Measurements from ENCODE around the gene NUDT13. TPM values are rescaled to one million over a fixed set of nuclear protein-coding genes. Genes with fewer than 3 reads are reported as not detected.
A peak's percentile ranks its signal among the peaks of the same experiment; 100 is the strongest.

Gene NUDT13
- 1 to 10 TPM; 1.0 to 5.1 (median 3.1) TPM for total RNA-seq
- polyA plus RNA-seq: 1 to 10 TPM; 2.3 to 6.1 (median 2.7) TPM
- long read RNA-seq, donor 1: 0 reads
- long read RNA-seq, donor 2: 0 reads
- long read RNA-seq, donor 3, partial matches to known transcripts: 0 of 3 reads
- long read RNA-seq, donor 3, other reads (novel, unspliced or antisense): 0 of 3 reads
- long read RNA-seq, donor 4, partial matches to known transcripts: 0 of 5 reads
- long read RNA-seq, donor 4, other reads (novel, unspliced or antisense): 2 of 5 reads
- long read RNA-seq, donor 5, partial matches to known transcripts: 0 of 2 reads
- long read RNA-seq, donor 5, other reads (novel, unspliced or antisense): 1 of 2 reads
- long read RNA-seq, donor 6: 0 reads
- long read RNA-seq, donor 7, partial matches to known transcripts: 0 of 1 reads
- long read RNA-seq, donor 7, other reads (novel, unspliced or antisense): 0 of 1 reads
- long read RNA-seq, donor 8: 0 reads
- long read RNA-seq, donor 9: 0 reads
- long read RNA-seq, donor 10, partial matches to known transcripts: 0 of 1 reads
- long read RNA-seq, donor 10, other reads (novel, unspliced or antisense): 0 of 1 reads

DNA sequence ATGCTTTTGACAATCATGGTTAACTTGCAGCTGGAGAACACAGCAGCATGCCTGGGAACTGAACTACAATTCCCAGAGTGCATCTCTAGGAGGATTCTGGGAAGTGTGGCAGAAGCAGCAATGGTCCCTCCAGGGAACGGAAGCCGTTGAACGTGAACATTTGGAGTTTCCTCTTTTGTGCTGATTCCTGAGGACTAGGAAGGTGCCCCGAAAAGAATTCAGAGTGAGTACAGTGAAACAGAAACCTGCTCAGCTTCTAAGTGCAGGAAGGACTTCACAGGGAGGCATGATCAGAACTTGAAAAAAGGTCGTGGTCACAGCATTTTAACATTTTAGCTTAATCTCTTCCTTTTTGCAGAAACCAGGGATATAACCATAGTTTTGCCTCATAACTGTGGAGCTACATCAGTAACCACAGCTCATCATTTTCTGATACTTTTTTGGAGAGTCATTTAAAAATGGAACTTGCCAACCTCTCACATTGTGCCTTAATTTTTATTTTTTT, at the start of gene NUDT13:
Gene NUDT13 (plus strand): TSS at position 111 of the 505 bp plus-strand sequence. CDS start 3,911 bp downstream, outside the sequence.
- H3K27me3 ChIP-seq: no peaks in the 10 kb centered on the region
- peaks cover 12 to 16% of the 10 kb centered on the region in 2 donors for H3K4me1 ChIP-seq (replicated peaks in 1 of 2)
- H3K9me3 ChIP-seq (replicated peaks in 1 of 3): no peaks in the 10 kb centered on the region
- peak within 1 kb of the TSS in 3 of 4 donors; percentile 41 to 65 (median 65) for H3K4me3 ChIP-seq
- WGBS, 4 donors: 0 to 3% (median 1%) methylated on average over 5 of the region's 5 CpGs
- peak in 1 of 2 donors; percentile 54 for TF ChIP-seq POLR2A (IDR thresholded peaks at IDR 0.05)
- TF ChIP-seq, protein P1, sequence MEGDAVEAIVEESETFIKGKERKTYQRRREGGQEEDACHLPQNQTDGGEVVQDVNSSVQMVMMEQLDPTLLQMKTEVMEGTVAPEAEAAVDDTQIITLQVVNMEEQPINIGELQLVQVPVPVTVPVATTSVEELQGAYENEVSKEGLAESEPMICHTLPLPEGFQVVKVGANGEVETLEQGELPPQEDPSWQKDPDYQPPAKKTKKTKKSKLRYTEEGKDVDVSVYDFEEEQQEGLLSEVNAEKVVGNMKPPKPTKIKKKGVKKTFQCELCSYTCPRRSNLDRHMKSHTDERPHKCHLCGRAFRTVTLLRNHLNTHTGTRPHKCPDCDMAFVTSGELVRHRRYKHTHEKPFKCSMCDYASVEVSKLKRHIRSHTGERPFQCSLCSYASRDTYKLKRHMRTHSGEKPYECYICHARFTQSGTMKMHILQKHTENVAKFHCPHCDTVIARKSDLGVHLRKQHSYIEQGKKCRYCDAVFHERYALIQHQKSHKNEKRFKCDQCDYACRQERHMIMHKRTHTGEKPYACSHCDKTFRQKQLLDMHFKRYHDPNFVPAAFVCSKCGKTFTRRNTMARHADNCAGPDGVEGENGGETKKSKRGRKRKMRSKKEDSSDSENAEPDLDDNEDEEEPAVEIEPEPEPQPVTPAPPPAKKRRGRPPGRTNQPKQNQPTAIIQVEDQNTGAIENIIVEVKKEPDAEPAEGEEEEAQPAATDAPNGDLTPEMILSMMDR (IDR thresholded peaks at IDR 0.05): no peak
- peak; percentile 73 to 89 (median 78) for DNase-seq
- H3K36me3 ChIP-seq (replicated peaks in 1 of 2): no peaks in the 10 kb centered on the region
- intact Hi-C loops (cut with DNase I): no loop called here
- H3K27ac ChIP-seq: peak within 1 kb of the TSS; percentile 71 to 88 (median 78)

DNA sequence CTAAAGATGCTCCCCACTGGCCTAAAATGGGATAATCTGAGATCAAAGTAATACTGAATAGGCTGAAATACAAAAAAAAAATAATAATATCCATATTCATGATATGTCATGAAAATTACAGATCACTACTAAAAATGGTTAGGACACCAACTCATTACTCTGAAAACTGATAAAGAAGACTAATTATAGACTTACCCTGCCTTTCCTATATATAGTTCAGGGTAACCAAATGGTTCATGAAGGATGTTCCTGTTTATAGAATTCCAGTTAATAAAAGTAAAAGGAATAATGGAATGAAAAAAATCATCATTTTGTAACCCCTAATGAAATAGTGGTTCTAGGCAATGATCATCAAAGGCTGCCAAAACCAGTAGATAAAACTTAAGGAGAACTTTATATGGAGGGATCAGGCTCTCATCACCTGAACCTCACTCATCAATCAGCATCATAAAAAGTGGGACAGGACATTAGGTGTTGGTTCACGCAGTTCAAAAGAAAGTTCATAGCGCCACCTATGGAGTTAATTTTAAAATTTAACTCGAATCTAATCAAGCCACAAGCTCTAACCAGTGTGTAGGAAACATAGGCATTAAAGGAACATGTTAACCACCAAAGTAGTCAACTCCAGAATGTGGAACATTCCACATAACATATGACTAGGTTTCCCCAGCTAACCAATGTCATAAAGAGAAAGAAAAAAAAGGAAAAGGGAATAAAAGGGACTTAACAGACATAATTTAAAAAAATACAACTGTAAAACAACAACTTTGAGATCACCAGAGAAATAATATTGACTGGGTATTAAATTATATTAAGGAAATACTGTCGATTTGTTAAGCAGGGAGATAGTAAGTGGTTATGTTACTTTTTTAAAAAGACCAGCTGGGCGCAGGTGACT, 49.3 kb upstream of the NUDT13 start:
- no peaks in the 10 kb centered on the region for H3K27me3 ChIP-seq
- no peak overlapping the region for H3K27ac ChIP-seq
- DNase-seq: no peak
- no peak for TF ChIP-seq POLR2A (IDR thresholded peaks at IDR 0.05)
- TF ChIP-seq, protein P1 (IDR thresholded peaks at IDR 0.05): peak in 5 of 6 experiments; percentile 20 to 43 (median 38)
- 37 to 42% (median 41%) methylated on average over 5 of the region's 5 CpGs for WGBS, 4 donors
- intact Hi-C loops (cut with DNase I): no loop called here
- no peak overlapping the region for H3K4me3 ChIP-seq
- H3K9me3 ChIP-seq (replicated peaks in 1 of 3): no peaks in the 10 kb centered on the region
- H3K4me1 ChIP-seq (replicated peaks in 1 of 2): peaks cover 0 to 6% of the 10 kb centered on the region in 2 donors
- peaks cover 0 to 19% of the 10 kb centered on the region in 2 donors for H3K36me3 ChIP-seq (replicated peaks in 1 of 2)

DNA sequence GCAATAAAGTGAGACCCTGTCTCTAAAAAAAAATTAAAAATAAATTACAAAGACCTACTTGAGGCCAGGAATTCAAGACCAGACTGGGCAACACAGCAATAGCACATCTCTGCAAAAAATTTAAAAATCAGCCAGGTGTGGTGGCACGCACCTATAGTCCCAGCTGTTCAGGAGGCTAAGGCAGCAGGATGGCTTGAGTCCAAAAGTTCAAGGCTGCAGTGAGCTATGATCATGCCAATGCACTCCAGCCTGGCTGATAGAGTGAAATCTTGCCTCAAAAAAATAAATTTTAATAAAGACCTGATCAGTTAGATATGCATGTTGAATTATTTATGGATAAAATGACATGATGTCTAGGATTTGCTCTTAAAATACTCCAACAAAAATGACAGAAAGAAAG, 48.5 kb upstream of the NUDT13 start:
- Histone ChIP-seq H3K9me3 (replicated peaks in 1 of 3) (no peaks in the 10 kb centered on the region), H3K27me3 (no peaks in the 10 kb centered on the region), H3K36me3 (replicated peaks in 1 of 2) (peaks cover 0 to 19% of the 10 kb centered on the region in 2 donors), H3K27ac (no peak overlapping the region), H3K4me1 (replicated peaks in 1 of 2) (peaks cover 0 to 6% of the 10 kb centered on the region in 2 donors), H3K4me3 (no peak overlapping the region)
- no peak for DNase-seq
- intact Hi-C loops (cut with DNase I): no loop called here
- TF ChIP-seq, protein P1 (IDR thresholded peaks at IDR 0.05): no peak
- no peak for TF ChIP-seq POLR2A (IDR thresholded peaks at IDR 0.05)
- WGBS, 4 donors: 44 to 70% (median 63%) methylated on average over 1 of the region's 1 CpG

Data from adrenal gland (tissue), 19 donors.